ENCODE measurements around the gene HSD17B2.

The HSD17B2 gene

DNA sequence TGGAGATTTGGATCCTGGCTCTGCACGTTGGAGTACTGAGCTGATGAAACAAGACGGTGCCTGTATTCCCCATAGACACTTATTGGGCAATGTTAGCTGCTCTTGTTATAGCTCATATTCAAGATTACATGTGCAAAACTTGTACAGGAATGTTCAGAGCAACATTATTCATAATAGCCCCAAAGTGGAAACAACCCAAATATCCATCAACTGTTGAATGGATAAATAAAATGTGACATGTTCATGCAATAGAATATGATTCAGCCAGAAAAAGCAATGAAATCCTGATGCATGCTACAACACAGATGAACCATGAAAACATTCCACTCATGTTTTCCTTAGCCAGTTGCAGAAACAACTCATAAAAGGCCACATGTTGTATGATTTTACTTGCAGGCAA is 18.1 kb upstream of the HSD17B2 start:
- H3K36me3 ChIP-seq (ENCODE audit: insufficient read depth, low read length) = no peaks in the 10 kb centered on the region
- no peaks in the 10 kb centered on the region for H4K20me1 ChIP-seq (ENCODE audit: insufficient read depth, low read length)
- no peaks in the 10 kb centered on the region for H3K79me2 ChIP-seq (ENCODE audit: insufficient read depth, low read length)
- no peaks in the 10 kb centered on the region for H3K9me2 ChIP-seq (ENCODE audit: low read depth, low read length)
- H3K27ac ChIP-seq (ENCODE audit: low read depth, low read length, poor library complexity, severe bottlenecking) = no peak overlapping the region
- no peak overlapping the region for H3K9ac ChIP-seq (ENCODE audit: low read length)
- no peak overlapping the region for H2AFZ ChIP-seq (ENCODE audit: low read length)
- no peaks in the 10 kb centered on the region for H3K4me1 ChIP-seq (ENCODE audit: insufficient read depth, low read length, severe bottlenecking)
- peaks cover 3% of the 10 kb centered on the region; the same call in 1 of the 2 replicates for H3K27me3 ChIP-seq (ENCODE audit: insufficient read depth, low read length)
- TF ChIP-seq EZH2 (IDR thresholded peaks at IDR 0.05; ENCODE audit: borderline replicate concordance, low read length) = no peak
- TF ChIP-seq, protein P1, sequence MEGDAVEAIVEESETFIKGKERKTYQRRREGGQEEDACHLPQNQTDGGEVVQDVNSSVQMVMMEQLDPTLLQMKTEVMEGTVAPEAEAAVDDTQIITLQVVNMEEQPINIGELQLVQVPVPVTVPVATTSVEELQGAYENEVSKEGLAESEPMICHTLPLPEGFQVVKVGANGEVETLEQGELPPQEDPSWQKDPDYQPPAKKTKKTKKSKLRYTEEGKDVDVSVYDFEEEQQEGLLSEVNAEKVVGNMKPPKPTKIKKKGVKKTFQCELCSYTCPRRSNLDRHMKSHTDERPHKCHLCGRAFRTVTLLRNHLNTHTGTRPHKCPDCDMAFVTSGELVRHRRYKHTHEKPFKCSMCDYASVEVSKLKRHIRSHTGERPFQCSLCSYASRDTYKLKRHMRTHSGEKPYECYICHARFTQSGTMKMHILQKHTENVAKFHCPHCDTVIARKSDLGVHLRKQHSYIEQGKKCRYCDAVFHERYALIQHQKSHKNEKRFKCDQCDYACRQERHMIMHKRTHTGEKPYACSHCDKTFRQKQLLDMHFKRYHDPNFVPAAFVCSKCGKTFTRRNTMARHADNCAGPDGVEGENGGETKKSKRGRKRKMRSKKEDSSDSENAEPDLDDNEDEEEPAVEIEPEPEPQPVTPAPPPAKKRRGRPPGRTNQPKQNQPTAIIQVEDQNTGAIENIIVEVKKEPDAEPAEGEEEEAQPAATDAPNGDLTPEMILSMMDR (IDR thresholded peaks at IDR 0.05; ENCODE audit: low read length) = no peak
- H3K4me2 ChIP-seq (ENCODE audit: low read length) = no peak overlapping the region
- no peaks in the 10 kb centered on the region for H3F3A ChIP-seq (ENCODE audit: insufficient read depth, low read length)
- no peaks in the 10 kb centered on the region for H3K9me3 ChIP-seq (ENCODE audit: low read length)
- H3K4me3 ChIP-seq (ENCODE audit: low read depth, low read length, poor library complexity, severe bottlenecking) = no peak overlapping the region

DNA sequence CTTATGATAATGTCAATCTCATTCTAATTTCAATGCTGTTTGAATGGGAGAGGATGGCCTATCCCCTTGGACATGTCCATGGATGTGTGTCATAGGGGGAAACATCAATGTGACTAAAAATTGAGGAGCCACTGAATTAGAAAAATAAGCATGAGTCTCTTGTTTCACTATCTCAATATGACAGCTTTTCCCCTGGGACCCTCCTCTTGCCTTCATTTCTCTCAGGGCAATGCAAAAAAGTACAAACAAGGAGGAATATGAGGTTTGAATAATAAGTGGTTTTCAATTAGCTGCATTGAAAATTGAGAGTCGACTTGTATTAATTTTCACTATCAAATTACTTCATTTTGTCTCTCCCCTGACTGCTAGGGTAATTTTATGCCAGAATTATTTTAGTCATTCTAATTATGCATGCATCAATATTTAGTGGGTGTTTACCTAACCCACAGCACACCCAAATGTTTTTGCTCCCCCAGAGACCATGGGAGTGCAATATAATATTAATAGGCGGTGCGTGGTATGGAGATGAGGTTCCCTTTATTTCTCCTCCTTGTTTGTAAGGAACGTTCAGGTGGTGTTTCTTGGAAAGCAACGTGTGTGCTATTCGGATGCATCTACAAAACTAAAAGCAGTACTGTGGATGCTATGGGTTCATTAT is 17.0 kb upstream of the HSD17B2 start:
- H3K27ac ChIP-seq (ENCODE audit: low read depth, low read length, poor library complexity, severe bottlenecking) = no peak overlapping the region

DNA sequence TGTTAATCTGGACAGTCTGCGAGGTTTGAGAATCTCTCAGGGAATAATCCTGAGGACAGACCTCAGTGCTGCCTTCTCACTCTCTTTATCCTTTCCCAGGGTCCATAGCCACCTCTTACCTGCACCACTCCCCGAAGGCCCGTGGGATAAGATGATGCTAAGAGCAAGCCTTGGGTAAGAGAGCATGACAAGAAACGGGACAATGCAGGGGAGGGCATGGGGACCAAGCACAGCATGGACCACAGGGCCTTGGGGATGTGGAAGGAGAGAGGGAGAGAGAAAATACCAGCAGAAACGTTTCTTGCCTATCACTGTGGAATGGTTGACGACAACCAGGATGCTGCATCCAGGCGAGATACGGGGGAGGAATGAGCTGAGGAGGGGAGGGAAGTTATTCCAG is 15.5 kb upstream of the HSD17B2 start:
- Histone ChIP-seq H3F3A (ENCODE audit: insufficient read depth, low read length) (no peaks in the 10 kb centered on the region), H4K20me1 (ENCODE audit: insufficient read depth, low read length) (no peaks in the 10 kb centered on the region), H3K27ac (ENCODE audit: low read depth, low read length, poor library complexity, severe bottlenecking) (no peak overlapping the region), H3K27me3 (ENCODE audit: insufficient read depth, low read length) (peaks cover 3% of the 10 kb centered on the region; the same call in 1 of the 2 replicates), H3K9ac (ENCODE audit: low read length) (no peak overlapping the region), H3K36me3 (ENCODE audit: insufficient read depth, low read length) (no peaks in the 10 kb centered on the region), H3K9me2 (ENCODE audit: low read depth, low read length) (no peaks in the 10 kb centered on the region), H3K9me3 (ENCODE audit: low read length) (no peaks in the 10 kb centered on the region), H3K79me2 (ENCODE audit: insufficient read depth, low read length) (no peaks in the 10 kb centered on the region), H3K4me1 (ENCODE audit: insufficient read depth, low read length, severe bottlenecking) (no peaks in the 10 kb centered on the region), H2AFZ (ENCODE audit: low read length) (no peak overlapping the region), H3K4me3 (ENCODE audit: low read depth, low read length, poor library complexity, severe bottlenecking) (no peak overlapping the region), H3K4me2 (ENCODE audit: low read length) (no peak overlapping the region)
- TF ChIP-seq, protein P1 (IDR thresholded peaks at IDR 0.05; ENCODE audit: low read length) = no peak
- TF ChIP-seq EZH2 (IDR thresholded peaks at IDR 0.05; ENCODE audit: borderline replicate concordance, low read length) = no peak

More for the DNA sequence above, 17.0 kb upstream of the HSD17B2 start:
- TF ChIP-seq, protein P1 (IDR thresholded peaks at IDR 0.05; ENCODE audit: low read length) = no peak
- TF ChIP-seq EZH2 (IDR thresholded peaks at IDR 0.05; ENCODE audit: borderline replicate concordance, low read length) = no peak
- H3K4me1 ChIP-seq (ENCODE audit: insufficient read depth, low read length, severe bottlenecking) = no peaks in the 10 kb centered on the region
- H3K9me3 ChIP-seq (ENCODE audit: low read length) = no peaks in the 10 kb centered on the region
- H4K20me1 ChIP-seq (ENCODE audit: insufficient read depth, low read length) = no peaks in the 10 kb centered on the region
- H3K4me3 ChIP-seq (ENCODE audit: low read depth, low read length, poor library complexity, severe bottlenecking) = no peak overlapping the region
- no peaks in the 10 kb centered on the region for H3K79me2 ChIP-seq (ENCODE audit: insufficient read depth, low read length)
- H3K27me3 ChIP-seq (ENCODE audit: insufficient read depth, low read length) = peaks cover 3% of the 10 kb centered on the region; the same call in 1 of the 2 replicates
- no peak overlapping the region for H3K9ac ChIP-seq (ENCODE audit: low read length)
- H2AFZ ChIP-seq (ENCODE audit: low read length) = no peak overlapping the region
- no peaks in the 10 kb centered on the region for H3F3A ChIP-seq (ENCODE audit: insufficient read depth, low read length)
- no peaks in the 10 kb centered on the region for H3K9me2 ChIP-seq (ENCODE audit: low read depth, low read length)
- no peak overlapping the region for H3K4me2 ChIP-seq (ENCODE audit: low read length)
- no peaks in the 10 kb centered on the region for H3K36me3 ChIP-seq (ENCODE audit: insufficient read depth, low read length)
